Calu3 (cell line): ENCODE measurements around the gene PRPF6. TPM values are rescaled to one million over a fixed set of nuclear protein-coding genes. Genes with fewer than 3 reads are reported as not detected.

Source experiments
- BruUV-seq: library from RNA; stranded (reverse); fragments of 400-500 nt; replicated peaks from 2 replicates; lab custom pipeline; 2021; lab: Mats Ljungman, UMichigan
- CTCF ChIA-PET: fragments of 300-600 bp; sonication (Branson Sonifier 250); formaldehyde crosslinking; loops from one replicate; lab custom pipeline; 2022; ENCODE audit warnings: antibody characterized with exemption; lab: Charles Lee
- DNase-seq: peaks from one replicate; pipeline ENCODE4 v3.0.0; 2022
- H3K27ac Mint-ChIP-seq: one replicate; pipeline ENCODE4 v1.8.0; 2022; ENCODE audit warnings: mixed read lengths; ENCODE audit not compliant: unreplicated experiment
- H3K27me3 Mint-ChIP-seq: one replicate; pipeline ENCODE4 v1.8.0; 2022; ENCODE audit warnings: mixed read lengths; ENCODE audit not compliant: unreplicated experiment
- H3K36me3 Mint-ChIP-seq: one replicate; pipeline ENCODE4 v1.8.0; 2022; ENCODE audit warnings: mild to moderate bottlenecking, moderate library complexity, mixed read lengths; ENCODE audit not compliant: insufficient read depth, unreplicated experiment
- H3K4me1 Mint-ChIP-seq: one replicate; pipeline ENCODE4 v1.8.0; 2022; ENCODE audit warnings: mild to moderate bottlenecking, low read depth, mixed read lengths; ENCODE audit not compliant: unreplicated experiment
- H3K4me3 Mint-ChIP-seq: one replicate; pipeline ENCODE4 v1.8.0; 2022; ENCODE audit warnings: mild to moderate bottlenecking, low read depth, moderate library complexity, mixed read lengths; ENCODE audit not compliant: unreplicated experiment
- H3K9me3 Mint-ChIP-seq: one replicate; pipeline ENCODE4 v1.8.0; 2022; ENCODE audit warnings: low read depth, mixed read lengths; ENCODE audit not compliant: unreplicated experiment
- CTCF ChIP-seq: fragments of 200-600 bp; IDR thresholded peaks from one replicate; pipeline ENCODE4 v1.8.0; 2022; ENCODE audit warnings: antibody characterized with exemption; ENCODE audit not compliant: unreplicated experiment
- intact Hi-C: fragments of 100-400 bp; cut with micrococcal nuclease; formaldehyde crosslinking; loops from one replicate; pipeline ENCODE4 v1.10.0; 2022; ENCODE audit not compliant: unreplicated experiment
- total RNA-seq: library from RNA; stranded (reverse); gene quantifications from 2 replicates; pipeline ENCODE4 v1.2.3, GENCODE V29; 2022

The PRPF6 gene
- total RNA-seq, 1 experiment from 2014 or later = 113 TPM

DNA sequence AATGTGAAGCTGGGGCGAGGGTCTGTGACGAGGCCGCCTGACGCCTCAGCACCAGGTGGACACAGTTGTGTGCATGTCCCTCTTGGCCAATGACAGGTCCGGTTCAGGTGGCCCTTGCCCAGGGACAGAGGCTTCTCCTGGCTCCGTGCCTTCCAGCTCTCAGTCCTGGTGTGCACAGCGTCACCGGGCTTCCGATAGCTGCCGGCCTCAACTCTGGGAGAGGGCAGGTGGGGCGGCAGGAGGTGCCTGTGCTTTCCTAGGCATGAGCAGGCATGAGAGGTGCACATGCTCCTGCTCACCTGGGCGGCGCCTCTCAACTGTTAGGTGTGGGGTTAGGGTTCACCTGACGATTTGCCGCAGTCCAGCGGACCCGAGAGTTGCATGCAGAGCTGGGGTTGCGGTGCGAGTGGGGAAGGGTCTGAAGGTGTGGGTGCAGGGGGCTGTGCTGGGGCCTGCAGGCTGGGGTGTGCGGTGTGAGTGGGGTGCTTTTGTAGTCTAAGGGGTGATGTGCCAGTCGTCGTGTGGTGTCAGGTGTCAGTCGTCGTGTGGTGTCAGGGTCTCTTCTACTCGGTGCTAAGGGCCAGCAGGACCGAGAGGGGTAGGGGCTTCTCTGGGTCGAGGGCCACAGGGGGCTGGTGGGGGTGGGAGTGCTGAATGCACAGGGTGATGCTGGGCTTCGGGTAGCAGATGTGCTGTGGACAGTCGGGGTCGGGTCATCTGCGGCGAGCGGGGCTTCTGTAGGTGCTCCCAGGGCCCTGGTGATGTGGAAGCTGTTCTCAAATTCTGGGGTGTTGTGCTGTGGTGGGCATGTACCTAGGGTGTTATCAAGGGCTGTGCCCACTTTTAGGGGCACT lies 72.3 kb downstream of the PRPF6 start:
- Mint-ChIP-seq H3K4me1 (peaks cover 13% of the 10 kb centered on the region), H3K4me3 (no peak overlapping the region), H3K36me3 (no peaks in the 10 kb centered on the region), H3K27ac (no peak overlapping the region), H3K27me3 (peaks cover 66% of the 10 kb centered on the region), H3K9me3 (no peaks in the 10 kb centered on the region)
- no TSS peak for BruUV-seq
- TF ChIP-seq CTCF = no peak
- CTCF ChIA-PET = interaction anchor here (0.9 to 3.0 kb wide), 3 partner anchors 9 to 15 kb away, joined by 3 to 13 read pairs (median 7); partner anchors contain the start of gene TCEA2
- intact Hi-C loops = loop anchor here (10.0 kb wide), 1 partner anchor 158 kb away; the partner anchor contains the start of gene DNAJC5
- DNase-seq = no peak

DNA sequence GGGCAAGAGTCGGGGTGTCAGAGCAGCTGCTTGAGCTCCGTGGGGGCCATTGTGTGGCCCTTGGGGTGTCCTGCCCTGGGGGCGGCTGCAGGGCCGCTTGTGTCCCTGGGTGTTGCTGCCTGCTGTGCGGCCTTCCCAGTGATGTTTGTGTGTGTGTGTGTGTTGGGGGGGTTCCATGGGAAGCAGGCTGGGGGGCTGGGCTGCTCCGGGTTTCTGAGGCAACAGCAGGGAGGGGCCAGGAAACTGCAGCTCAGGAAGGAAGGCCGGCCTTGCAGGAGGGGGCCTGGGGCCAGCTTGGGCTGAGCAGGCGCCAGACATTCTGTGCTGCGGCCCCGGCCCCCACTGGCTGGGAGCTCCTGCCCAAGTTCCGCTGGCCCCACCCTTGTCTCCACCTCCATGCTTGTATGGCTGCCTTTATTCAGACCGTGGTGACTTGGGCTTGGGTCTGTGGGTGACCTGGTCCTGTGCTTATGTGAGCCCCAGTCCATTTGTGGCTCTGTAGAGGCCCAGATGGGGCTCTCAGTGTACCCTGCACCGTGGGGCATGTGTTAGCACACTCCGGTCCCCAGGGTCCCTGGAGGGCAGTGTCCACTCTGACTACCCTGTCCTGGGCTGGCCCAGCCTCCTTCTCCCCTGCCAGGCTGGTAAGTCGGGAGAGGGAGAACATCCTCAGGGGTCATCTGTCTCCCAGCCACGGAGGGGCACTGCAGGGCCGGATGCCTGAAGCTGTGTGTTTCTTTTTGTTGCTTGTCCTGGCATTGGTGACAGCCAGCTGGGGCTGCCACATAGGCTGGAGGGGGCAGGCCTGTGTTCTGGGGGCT lies 73.1 kb downstream of the PRPF6 start:
- peak; percentile 68 for DNase-seq
- intact Hi-C loops = loop anchor here (10.0 kb wide), 1 partner anchor 159 kb away; the partner anchor contains the start of gene DNAJC5
- H3K36me3 Mint-ChIP-seq = no peaks in the 10 kb centered on the region
- TF ChIP-seq CTCF = no peak
- CTCF ChIA-PET = interaction anchor here (0.8 to 3.0 kb wide), 10 partner anchors 8 to 66 kb away, joined by 3 to 13 read pairs (median 4); partner anchors contain the start of gene TCEA2
- no TSS peak for BruUV-seq
- no peak overlapping the region for H3K4me3 Mint-ChIP-seq
- H3K9me3 Mint-ChIP-seq = no peaks in the 10 kb centered on the region
- H3K27ac Mint-ChIP-seq = no peak overlapping the region
- H3K4me1 Mint-ChIP-seq = peaks cover 19% of the 10 kb centered on the region
- peaks cover 63% of the 10 kb centered on the region for H3K27me3 Mint-ChIP-seq

GRCh38 chr20:64055396-64055892 lies 74.5 kb downstream of the PRPF6 start:
- Mint-ChIP-seq H3K36me3 (no peaks in the 10 kb centered on the region), H3K4me1 (peaks cover 19% of the 10 kb centered on the region), H3K27me3 (peaks cover 56% of the 10 kb centered on the region), H3K4me3 (no peak overlapping the region), H3K9me3 (no peaks in the 10 kb centered on the region), H3K27ac (no peak overlapping the region)
- no TSS peak for BruUV-seq
- no peak for DNase-seq
- CTCF ChIA-PET = interaction anchor here (1.0 to 2.7 kb wide), 3 partner anchors 10 to 43 kb away, joined by 3 to 13 read pairs (median 5); no protein-coding TSS in a partner anchor
- TF ChIP-seq CTCF = no peak
- intact Hi-C loops = loop anchor here (10.0 kb wide), 1 partner anchor 161 kb away; the partner anchor contains the start of gene DNAJC5
